ACC112 (cell line): ENCODE data around the gene S100P.
A peak's percentile ranks its signal among the peaks of the same experiment; 100 is the strongest.
"Not testable (repeated sequence)": the region's sequence is repeated elsewhere in the genome, so short reads cannot be mapped to it uniquely, and the experiment has no call there.

ENCODE experiments used
- H2AFZ ChIP-seq: fragments of 200-600 bp; sonication (generic); one replicate; pipeline ENCODE4 v1.6.0; 2017; ENCODE audit warnings: antibody characterized with exemption, low read length; ENCODE audit not compliant: unreplicated experiment
- H3K27ac ChIP-seq: fragments of 200-600 bp; sonication (generic); 2 replicates; pipeline ENCODE4 v1.5.1; 2014; ENCODE audit warnings: low read depth, mild to moderate bottlenecking, antibody characterized with exemption, low read length, moderate library complexity
- H3K27me3 ChIP-seq: fragments of 200-600 bp; sonication (generic); 2 replicates; pipeline ENCODE4 v1.6.1; 2014; ENCODE audit warnings: mild to moderate bottlenecking, antibody characterized with exemption, low read length, moderate library complexity, mixed read lengths; ENCODE audit not compliant: insufficient read depth
- H3K36me3 ChIP-seq: fragments of 200-600 bp; sonication (generic); 2 replicates; pipeline ENCODE4 v1.6.1; 2016; ENCODE audit warnings: mild to moderate bottlenecking, antibody characterized with exemption, low read length, moderate library complexity, mixed read lengths; ENCODE audit not compliant: insufficient read depth
- H3K4me1 ChIP-seq: fragments of 200-600 bp; sonication (generic); one replicate; pipeline ENCODE4 v1.6.1; 2016; ENCODE audit warnings: low read length, mixed read lengths; ENCODE audit not compliant: insufficient read depth, unreplicated experiment, control insufficient read depth
- H3K4me3 ChIP-seq: fragments of 200-600 bp; sonication (generic); 2 replicates; pipeline ENCODE4 v1.5.1; 2014; ENCODE audit warnings: mild to moderate bottlenecking, low read depth, low read length
- H3K79me2 ChIP-seq: fragments of 200-600 bp; sonication (generic); one replicate; pipeline ENCODE4 v1.6.0; 2016; ENCODE audit warnings: low read length; ENCODE audit not compliant: control insufficient read depth, unreplicated experiment, insufficient read depth

The S100P gene

DNA sequence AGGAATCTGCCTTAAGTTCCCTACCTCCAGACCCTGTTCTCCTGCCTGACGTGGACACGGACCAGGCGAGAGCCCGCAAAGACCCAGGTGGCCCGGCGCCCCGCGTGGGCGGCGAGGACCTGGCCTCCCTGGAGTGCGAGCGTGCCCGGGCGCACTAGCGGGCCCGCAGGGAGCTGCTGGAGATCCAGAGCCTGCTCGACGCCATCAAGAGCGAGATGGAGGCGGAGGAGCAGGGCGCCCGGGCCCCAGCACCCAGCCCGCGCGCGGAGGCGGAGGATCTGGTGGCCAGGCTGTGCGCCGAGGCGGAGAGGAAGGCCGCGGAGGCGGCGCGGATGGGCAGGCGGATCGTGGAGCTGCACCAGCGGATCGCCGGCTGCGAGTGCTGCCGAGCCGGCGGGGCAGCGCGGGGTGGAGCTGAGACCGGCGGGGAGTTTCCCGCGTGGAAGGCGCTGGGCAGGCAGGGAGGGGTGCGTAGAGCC, 35.0 kb upstream of the S100P start:
- Histone ChIP-seq H2AFZ (peak overlapping the region; percentile 51), H3K79me2 (no peaks in the 10 kb centered on the region), H3K4me1 (peaks cover 7% of the 10 kb centered on the region), H3K4me3 (peak overlapping the region; percentile 70), H3K27me3 (peaks cover 3% of the 10 kb centered on the region; the same call in 1 of the 2 replicates), H3K36me3 (no peaks in the 10 kb centered on the region), H3K27ac (no peak overlapping the region)

DNA sequence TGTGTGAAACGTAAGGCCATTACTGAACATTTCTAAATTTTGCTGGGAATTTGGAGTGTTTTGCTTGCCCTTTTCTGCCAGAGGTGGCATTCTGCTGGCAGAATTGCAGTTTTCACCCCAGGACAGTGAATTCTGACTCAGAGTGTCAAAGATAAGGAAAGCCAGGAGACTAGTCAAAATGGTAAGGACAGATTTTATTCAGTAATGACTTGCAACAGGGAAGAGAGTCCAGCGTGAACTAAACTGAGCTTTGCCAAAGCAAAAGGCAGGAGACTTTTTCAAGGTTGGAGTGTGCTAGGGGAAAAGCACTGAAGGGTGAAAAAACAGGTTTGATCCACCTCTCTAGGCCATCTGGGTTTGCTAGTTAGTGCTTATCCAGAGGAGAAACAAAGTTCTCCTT, 33.8 kb upstream of the S100P start:
- H3K4me1 ChIP-seq = peaks cover 7% of the 10 kb centered on the region
- no peak overlapping the region; the same call in 1 of the 2 replicates for H3K4me3 ChIP-seq
- H3K36me3 ChIP-seq = no peaks in the 10 kb centered on the region
- H2AFZ ChIP-seq = no peak overlapping the region
- no peak overlapping the region for H3K27ac ChIP-seq
- H3K79me2 ChIP-seq = no peaks in the 10 kb centered on the region
- peaks cover 10% of the 10 kb centered on the region; the same call in 1 of the 2 replicates for H3K27me3 ChIP-seq

DNA sequence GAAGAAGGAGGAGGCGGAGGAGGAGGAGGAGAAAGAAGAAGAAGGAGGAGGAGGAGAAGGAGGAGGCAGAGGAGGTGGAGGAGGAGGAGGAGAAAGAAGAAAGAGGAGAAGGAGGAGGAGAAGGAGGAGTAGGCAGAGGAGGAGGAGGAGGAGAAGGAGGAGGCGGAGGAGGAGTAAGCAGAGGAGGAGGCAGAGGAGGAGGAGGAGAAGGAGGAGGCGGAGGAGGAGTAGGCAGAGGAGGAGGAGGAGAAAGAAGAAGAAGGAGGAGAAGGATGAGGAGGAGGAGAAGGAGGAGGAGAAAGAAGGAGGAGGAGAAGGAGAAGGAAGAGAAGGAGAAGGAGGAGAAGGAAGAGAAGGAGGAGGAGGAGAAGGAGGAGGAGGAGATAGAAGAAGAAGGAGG, 33.2 kb upstream of the S100P start:
- H3K4me3 ChIP-seq = no peak overlapping the region
- H3K4me1 ChIP-seq = peaks cover 7% of the 10 kb centered on the region
- H3K36me3 ChIP-seq = no peaks in the 10 kb centered on the region
- no peak overlapping the region for H3K27ac ChIP-seq
- peaks cover 11% of the 10 kb centered on the region; the same call in 1 of the 2 replicates for H3K27me3 ChIP-seq
- no peaks in the 10 kb centered on the region for H3K79me2 ChIP-seq
- no peak overlapping the region for H2AFZ ChIP-seq

DNA sequence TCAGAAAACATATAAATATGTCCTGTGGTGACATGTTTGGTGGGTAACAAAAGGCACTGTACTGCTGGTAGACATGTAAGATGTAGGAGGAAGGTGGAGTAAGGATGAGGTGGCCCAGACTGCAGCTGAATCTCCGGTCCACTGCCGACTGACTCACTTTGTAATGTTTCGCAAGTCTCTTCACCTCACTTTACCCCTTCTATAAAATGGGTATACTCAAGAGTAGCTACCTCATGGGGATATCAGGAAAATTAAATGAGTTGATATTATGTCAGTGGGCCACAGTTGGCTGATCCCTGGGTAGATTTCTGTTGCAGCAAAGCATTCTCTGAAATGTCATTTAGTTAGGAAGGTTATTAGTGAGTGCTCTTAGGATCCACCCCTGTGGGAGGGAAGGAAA, 31.1 kb upstream of the S100P start:
- Histone ChIP-seq H3K36me3 (no peaks in the 10 kb centered on the region), H2AFZ (no peak overlapping the region), H3K79me2 (no peaks in the 10 kb centered on the region), H3K4me3 (no peak overlapping the region), H3K27me3 (peaks cover 11% of the 10 kb centered on the region; the same call in 1 of the 2 replicates), H3K4me1 (peaks cover 7% of the 10 kb centered on the region), H3K27ac (no peak overlapping the region)

DNA sequence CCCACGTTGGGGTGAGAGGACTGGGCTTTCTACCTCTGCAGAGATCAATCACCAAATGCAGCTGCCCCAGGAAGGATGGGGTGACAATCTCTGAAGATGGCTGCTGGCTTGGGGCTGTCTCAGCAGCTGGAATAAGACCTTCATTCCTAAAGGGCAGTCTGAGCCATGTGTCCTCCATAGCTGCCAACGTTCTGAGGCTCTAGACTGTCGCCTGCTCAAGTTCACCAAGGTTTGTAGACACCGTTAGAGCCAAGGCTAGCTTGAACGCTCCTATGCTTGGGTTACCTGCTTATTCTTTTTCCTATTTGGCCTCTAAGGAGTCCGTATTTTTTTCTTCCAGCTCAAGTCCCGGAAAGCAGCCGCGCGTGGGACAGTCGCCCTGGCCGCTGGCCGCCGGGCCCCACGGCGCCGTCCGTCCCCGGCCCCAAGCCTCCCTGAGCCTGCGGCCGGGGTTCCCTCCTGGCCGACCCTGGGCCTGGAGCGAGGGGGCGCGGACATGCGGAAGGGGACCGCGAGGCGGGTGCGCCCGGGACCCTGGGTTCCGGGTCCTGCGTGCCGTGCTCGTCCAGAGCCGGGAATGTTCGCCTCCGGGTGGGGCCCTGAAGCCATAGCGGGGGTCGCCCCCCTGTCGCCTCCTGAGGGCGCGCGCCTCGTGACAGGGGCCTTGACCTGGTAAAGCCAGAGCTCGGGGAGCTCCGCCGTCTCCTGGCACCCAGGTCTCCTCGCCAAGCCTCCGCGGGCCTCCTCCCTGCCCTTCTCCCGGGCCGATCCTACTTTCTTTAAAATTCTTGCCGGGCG, 29.9 kb upstream of the S100P start:
- Histone ChIP-seq H3K4me1 (peaks cover 7% of the 10 kb centered on the region), H3K4me3 (0 out of 2 replicates have a peak overlapping the region, but pooled peaks have one; percentile 39), H2AFZ (no peak overlapping the region), H3K36me3 (no peaks in the 10 kb centered on the region), H3K79me2 (no peaks in the 10 kb centered on the region), H3K27ac (no peak overlapping the region), H3K27me3 (peaks cover 11% of the 10 kb centered on the region; the same call in 1 of the 2 replicates)

DNA sequence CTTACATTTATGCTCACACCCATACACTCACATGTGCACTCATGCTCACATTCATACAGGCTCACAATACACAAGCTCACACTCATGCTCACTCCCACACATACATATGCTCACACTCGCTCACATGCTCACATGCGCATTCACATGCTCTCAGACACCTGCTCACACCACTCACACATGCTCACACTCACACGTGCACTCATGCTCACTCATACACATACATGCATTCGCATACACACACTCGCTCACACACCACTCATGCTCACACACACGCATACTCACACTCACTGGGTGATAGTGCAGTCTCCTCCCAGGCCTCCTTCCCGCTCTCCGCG, 28.4 kb upstream of the S100P start:
- Histone ChIP-seq H2AFZ (no peak overlapping the region), H3K36me3 (no peaks in the 10 kb centered on the region), H3K27ac (no peak overlapping the region), H3K27me3 (peaks cover 11% of the 10 kb centered on the region; the same call in 1 of the 2 replicates), H3K4me1 (no peaks in the 10 kb centered on the region), H3K79me2 (no peaks in the 10 kb centered on the region), H3K4me3 (no peak overlapping the region)

DNA sequence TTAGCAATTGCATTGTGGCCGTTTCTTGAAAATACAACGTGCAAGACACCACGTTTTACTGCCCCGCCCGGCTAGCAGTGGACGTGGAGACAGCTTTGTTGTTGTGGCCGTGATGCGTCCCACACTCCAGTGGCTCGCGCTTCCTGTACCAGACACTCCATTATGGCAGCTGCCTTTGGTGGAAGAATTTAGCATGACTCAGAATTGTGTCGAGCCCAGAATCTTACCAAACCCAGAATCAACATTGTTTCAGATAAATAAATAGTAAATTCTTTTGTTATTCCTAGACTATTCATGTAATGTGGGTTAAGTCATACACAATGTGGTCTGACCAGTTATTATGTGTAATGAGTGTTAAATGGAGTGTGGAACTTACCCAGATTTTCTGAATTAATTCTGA, 25.3 kb upstream of the S100P start:
- Histone ChIP-seq H3K79me2 (no peaks in the 10 kb centered on the region), H3K4me1 (no peaks in the 10 kb centered on the region), H2AFZ (no peak overlapping the region), H3K36me3 (no peaks in the 10 kb centered on the region), H3K27me3 (peaks cover 11% of the 10 kb centered on the region; the same call in 1 of the 2 replicates), H3K4me3 (no peak overlapping the region), H3K27ac (no peak overlapping the region)

DNA sequence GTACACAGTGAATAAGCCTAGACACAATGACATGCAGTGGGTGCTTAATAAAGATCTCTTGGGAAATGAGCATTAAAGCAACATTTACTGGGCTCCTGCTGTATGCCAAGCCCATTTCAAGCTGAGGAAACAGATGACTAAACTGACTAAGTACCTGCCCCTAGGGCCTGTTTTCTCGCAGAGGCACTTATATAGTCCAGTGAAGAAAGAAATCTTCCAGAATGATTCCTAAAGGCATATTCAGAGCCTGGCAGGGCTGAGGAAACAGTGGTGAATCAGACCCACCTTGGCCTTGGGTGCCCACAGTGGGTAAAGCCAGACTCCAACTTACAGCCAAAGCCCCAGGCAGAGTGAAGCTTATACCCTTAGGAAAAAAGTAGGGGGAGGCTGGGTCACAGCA, 22.0 kb upstream of the S100P start:
- peaks cover 6% of the 10 kb centered on the region; the same call in 1 of the 2 replicates for H3K36me3 ChIP-seq
- peaks cover 18% of the 10 kb centered on the region for H3K4me1 ChIP-seq
- H2AFZ ChIP-seq = no peak overlapping the region
- peaks cover 23% of the 10 kb centered on the region for H3K79me2 ChIP-seq
- no peaks in the 10 kb centered on the region for H3K27me3 ChIP-seq
- no peak overlapping the region for H3K27ac ChIP-seq
- H3K4me3 ChIP-seq = no peak overlapping the region

DNA sequence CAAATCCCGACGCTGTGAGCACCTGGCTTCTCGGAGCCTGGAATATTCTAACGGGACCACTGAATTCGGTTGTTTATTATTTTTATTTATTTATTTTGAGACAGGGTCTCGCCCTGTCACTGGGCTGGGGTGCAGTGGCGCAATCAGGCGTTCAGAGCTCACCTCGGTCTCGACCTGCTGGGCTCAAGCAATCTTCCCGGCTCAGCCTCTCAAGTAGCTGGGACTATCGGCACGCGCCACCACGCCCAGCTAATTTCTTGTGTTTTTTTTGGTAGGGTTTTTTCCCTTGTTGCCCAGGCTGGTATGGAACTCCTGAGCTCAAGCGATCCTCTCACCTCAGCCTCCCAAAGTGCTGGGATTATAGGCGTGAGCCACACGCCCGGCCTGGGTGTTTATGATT, 21.5 kb upstream of the S100P start:
- Histone ChIP-seq H3K4me3 (no peak overlapping the region), H3K79me2 (peaks cover 27% of the 10 kb centered on the region), H3K4me1 (peaks cover 23% of the 10 kb centered on the region), H2AFZ (no peak overlapping the region), H3K27ac (no peak overlapping the region), H3K36me3 (peaks cover 6% of the 10 kb centered on the region; the same call in 1 of the 2 replicates), H3K27me3 (no peaks in the 10 kb centered on the region)

DNA sequence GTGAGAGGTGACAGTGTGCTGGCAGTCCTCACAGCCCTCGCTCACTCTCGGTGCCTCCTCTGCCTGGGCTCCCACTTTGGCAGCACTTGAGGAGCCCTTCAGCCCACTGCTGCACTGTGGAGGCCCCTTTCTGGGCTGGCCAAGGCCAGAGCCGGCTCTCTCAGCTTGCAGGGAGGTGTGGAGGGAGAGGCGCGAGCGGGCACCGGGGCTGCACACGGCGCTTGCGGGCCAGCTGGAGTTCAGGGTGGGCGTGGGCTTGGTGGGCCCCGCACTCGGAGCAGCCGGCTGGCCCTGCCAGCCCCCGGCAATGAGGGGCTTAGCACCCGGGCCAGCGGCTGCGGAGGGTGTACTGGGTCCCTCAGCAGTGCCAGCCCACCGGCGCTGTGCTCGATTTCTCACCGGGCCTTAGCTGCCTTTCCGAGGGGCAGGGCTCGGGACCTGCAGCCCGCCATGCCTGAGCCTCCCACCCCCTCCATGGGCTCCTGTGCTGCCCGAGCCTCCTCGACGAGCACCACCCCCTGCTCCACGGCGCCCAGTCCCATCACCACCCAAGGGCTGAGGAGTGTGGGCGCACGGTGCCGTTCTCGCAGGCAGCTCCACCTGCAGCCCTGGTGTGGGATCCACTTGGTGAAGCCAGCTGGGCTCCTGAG, 21.0 kb upstream of the S100P start:
- not testable (repeated sequence) for H3K27ac ChIP-seq, H2AFZ ChIP-seq, H3K27me3 ChIP-seq, H3K36me3 ChIP-seq
- Histone ChIP-seq H3K4me3 (peak overlapping the region; percentile 94), H3K79me2 (peaks cover 30% of the 10 kb centered on the region), H3K4me1 (peaks cover 26% of the 10 kb centered on the region)
